ENCODE data around the gene HDAC8.
"Not testable (repeated sequence)": the region's sequence is repeated elsewhere in the genome, so short reads cannot be mapped to it uniquely, and the experiment has no call there.

HDAC8 gene

GRCh38 chrX:72326605-72327300 lies 245.9 kb downstream of the HDAC8 start:
- DNase-seq (ENCODE audit: low read depth, low spot score), result no peak

- not testable (repeated sequence) for DNase-seq (ENCODE audit: low read depth, low spot score)
These were observed 253.0 kb downstream of the HDAC8 start for GRCh38 chrX:72319651-72320050.

- no peak for DNase-seq (ENCODE audit: low read depth, low spot score)
These were observed 255.5 kb downstream of the HDAC8 start for GRCh38 chrX:72317139-72317538.

GRCh38 chrX:72316408-72317110 lies 256.1 kb downstream of the HDAC8 start:
- no peak for DNase-seq (ENCODE audit: low read depth, low spot score)

GRCh38 chrX:72314881-72315280 lies 257.8 kb downstream of the HDAC8 start:
- no peak for DNase-seq (ENCODE audit: low read depth, low spot score)

GRCh38 chrX:72313707-72314641 lies 258.7 kb downstream of the HDAC8 start:
- no peak for DNase-seq (ENCODE audit: low read depth, low spot score)

- no peak for DNase-seq (ENCODE audit: low read depth, low spot score)
These were observed 260.2 kb downstream of the HDAC8 start for GRCh38 chrX:72312311-72312940.

GRCh38 chrX:72309297-72310071 lies 263.2 kb downstream of the HDAC8 start:
- DNase-seq (ENCODE audit: low read depth, low spot score), result no peak

- peak; percentile 33 for DNase-seq (ENCODE audit: low read depth, low spot score)
These were observed 263.9 kb downstream of the HDAC8 start for GRCh38 chrX:72308566-72309296.

GRCh38 chrX:72308209-72308565 lies 264.5 kb downstream of the HDAC8 start:
- no peak for DNase-seq (ENCODE audit: low read depth, low spot score)

GRCh38 chrX:72307646-72308051 lies 265.0 kb downstream of the HDAC8 start:
- DNase-seq (ENCODE audit: low read depth, low spot score), result no peak

GRCh38 chrX:72306851-72307645 lies 265.6 kb downstream of the HDAC8 start:
- no peak for DNase-seq (ENCODE audit: low read depth, low spot score)

- no peak for DNase-seq (ENCODE audit: low read depth, low spot score)
These were observed 266.4 kb downstream of the HDAC8 start for GRCh38 chrX:72306085-72306801.

GRCh38 chrX:72305286-72306084 lies 267.2 kb downstream of the HDAC8 start, which contains the start of gene CITED1:
Gene CITED1 (minus strand): TSS chrX:72305914. CDS start chrX:72302869, 3,045 bp downstream.
- DNase-seq (ENCODE audit: low read depth, low spot score), result no peak

- no peak for DNase-seq (ENCODE audit: low read depth, low spot score)
These were observed 267.8 kb downstream of the HDAC8 start for GRCh38 chrX:72304877-72305276.

GRCh38 chrX:72301781-72302180 lies 270.9 kb downstream of the HDAC8 start:
- no peak for DNase-seq (ENCODE audit: low read depth, low spot score)

- DNase-seq (ENCODE audit: low read depth, low spot score), result no peak
These were observed 272.6 kb downstream of the HDAC8 start for GRCh38 chrX:72299891-72300630.
